Activated CD8-positive, alpha-beta memory T cell treated with anti-CD3 and anti-CD28 coated beads for 1 hour (primary cell): Measurements from ENCODE around the gene SOS1.
"Not testable (repeated sequence)": the region's sequence is repeated elsewhere in the genome, so short reads cannot be mapped to it uniquely, and the experiment has no call there.

Source experiments
- DNase-seq, 2 donors: peaks; one replicate each; pipeline ENCODE4 v3.0.0-alpha.2; 2020; ENCODE audit warnings: low read depth in 1 of 2; ENCODE audit errors: extremely low read depth in 1 of 2

Gene SOS1

DNA sequence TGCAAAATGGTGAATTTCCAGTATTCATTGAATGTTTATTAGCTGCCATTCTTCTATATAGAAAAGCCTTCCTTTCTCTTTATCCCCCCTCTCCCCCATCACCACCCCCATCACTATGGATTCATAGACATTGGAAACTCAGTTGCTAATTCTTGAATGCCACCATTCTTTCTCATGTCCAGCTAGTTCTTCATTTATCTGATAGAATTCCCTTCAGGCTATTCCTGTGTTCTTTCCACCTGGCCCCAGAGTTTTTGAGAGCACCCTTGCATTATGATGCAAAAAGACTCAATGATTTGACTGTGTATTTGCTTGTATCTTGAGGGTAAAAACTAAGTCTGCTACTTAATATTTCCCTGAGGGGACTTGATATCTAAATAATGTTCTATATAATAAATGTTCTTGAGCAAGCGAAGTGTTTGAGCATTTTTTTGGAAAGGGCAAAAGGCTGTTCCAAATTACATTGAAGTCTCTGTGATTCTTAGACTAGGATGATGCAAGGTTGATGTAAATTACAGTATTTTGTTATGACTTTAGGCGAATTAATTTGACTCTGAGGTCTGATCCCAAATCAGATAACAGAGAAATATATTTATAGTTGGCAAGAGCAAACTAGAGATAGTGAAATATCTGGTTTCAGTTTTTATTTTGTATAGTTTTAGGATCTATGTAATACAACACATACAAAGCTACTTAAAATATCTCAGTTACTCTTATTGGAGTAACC is 18.8 kb upstream of the SOS1 start:
- no peak for DNase-seq

DNA sequence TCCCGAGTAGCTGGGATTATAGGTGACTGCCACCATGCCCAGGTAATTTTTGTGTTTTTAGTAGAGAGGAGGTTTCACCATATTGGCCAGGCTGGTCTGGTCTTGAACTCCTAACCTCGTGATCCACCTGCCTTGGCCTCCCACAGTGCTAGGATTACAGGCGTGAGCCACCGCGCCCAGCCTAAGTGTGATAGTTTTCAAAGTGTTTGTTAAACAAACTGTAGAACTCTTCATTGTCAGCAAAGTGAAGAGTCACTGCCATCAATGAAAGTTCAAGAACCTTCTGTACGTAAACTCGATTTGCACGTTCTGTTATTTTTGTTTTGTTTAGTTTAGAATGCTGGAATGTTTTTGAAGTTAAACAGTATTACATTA is 18.0 kb upstream of the SOS1 start:
- no peak for DNase-seq

DNA sequence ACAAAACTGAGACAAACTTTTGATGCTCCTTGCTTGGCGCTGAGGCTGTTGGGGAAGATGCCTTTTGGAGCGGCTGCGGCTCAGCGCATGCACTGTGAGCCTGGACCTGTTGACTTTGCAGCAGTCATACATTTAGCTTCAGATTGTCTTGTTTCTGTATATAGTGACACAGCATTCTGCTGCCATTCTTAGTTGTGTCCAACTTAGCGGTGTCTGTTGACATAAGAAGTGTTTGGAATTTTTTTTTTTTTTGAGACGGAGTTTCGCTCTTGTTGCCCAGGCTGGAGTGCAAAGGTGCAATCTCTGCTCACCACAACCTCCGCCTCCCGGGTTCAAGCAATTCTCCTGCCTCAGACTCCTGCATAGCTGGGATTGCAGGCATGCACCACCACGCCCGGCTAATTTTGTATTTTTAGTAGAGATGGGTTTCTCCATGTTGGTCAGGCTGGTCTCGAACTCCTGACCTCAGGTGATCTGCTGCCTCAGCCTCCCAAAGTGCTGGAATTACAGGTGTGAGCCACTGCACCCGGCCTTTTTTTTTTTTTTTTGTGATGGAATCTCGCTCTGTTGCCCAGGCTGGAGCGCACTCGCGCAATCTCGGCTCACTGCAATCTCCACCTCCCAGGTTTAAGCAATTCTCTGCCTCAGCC is 17.5 kb upstream of the SOS1 start:
- not testable (repeated sequence) for DNase-seq

DNA sequence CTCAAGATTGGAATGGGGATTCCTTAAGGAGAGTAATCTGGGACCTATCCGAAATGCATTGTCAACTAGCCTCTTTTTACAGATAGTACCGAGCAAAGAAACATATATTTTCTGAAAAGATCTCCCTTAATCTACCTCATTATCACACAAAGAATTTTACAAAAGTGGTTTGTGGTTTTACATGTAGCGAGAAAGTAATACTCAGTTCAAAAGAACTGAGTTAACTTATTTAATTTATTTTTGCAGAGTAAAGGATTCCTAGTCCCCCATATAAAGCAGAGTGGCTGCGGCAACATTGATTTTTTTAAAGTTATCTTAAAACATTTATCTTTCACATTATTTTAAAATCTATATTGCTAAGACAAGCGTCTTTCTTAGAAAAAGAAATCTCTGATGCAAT is 15.9 kb upstream of the SOS1 start:
- no peak for DNase-seq

DNA sequence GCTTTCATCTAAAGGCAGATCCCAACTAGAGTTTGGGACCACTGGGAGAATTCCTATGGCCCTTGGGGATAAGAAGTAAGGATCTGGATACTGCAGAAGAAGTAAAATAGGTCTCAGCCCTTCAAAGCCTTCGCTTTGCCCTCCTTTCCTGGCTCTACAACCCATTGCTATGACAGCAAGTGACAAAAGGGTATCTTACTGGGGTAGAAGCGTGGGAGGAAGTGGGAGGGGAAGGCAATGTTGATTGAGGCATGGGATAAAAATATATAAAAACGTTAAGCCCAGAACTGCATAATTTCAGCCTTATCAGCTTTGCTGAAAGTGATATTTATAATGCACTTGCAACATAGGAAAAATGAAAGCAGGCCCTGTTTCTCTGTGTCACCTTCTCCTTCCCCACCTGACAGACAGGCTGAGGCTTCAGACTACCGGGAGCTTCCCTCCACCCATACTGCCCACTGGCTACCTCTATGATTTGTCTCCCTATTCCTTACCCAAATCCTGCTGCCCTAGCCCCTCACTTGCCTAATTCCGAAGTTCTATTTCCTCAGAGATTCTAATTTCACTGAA is 14.9 kb upstream of the SOS1 start:
- DNase-seq = no peak

DNA sequence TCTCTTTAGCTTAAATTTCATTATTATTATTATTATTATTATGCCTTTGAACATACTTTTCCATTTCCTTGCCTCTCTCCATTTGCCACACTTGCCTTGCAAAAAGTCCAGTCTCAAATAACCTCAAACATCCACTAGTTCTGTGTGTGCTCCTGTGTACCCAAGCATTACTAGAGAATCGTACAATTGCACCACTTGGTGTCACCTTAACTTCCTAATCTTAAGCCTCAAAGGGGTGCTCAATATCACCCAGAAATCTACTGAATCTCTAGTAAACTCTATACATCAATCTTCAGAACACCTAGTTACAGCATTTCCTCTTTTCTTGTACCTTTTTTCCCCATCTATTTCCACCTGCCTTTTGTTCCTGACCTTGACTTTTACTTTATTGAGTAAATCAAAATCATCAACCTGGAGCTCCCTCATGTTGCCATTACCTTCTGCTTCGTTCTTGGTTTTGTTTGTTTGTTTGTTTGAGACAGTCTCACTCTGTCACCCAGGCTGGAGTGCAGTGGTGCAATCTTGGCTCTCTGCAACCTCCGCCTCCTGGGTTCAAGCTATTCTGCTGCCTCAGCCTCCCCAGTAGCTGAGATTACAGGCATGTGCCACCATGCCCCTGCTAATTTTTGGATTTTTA is 12.5 kb upstream of the SOS1 start:
- no peak for DNase-seq

DNA sequence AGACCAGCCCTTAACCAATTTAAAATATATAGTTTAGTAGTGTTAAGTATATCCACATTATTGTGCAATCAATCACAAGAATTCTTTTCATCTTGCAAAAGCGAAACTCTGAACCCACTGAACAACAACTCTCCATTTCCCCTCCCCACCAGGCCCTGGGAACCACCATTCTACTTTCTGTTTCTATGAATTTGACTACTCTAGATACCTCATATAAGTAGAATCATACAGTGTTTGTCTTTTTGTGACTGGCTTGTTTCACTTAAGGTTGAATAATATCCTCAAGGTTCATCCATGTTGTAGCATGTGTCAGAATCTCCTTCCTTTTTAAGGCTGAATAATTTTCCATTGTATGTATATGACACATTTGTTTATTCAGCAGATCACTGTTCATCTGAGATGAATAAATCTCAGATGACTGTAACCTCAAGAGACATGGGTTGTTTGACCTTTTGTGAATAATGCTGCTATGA is 8.1 kb upstream of the SOS1 start:
- DNase-seq = peak in 1 of 2 donors; percentile 12

DNA sequence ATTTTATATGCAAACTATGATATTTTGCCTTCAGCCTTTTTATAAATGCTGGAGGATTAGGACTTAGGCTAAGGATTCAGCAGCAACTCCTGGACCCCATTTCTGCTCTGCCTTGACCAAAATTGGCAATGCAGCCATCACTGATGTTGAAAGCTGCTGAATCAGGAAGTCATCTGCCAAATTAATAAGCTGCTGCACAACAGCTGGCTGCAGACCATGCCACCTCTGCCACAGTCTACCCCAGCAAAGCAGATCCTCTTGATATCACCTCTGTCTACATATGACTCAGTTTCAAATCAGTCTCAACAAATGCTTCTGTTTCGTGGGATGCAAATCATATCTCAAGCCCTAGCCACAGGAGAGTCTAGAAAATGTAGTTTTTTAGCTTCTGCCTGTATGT is 7.1 kb upstream of the SOS1 start:
- DNase-seq = no peak

DNA sequence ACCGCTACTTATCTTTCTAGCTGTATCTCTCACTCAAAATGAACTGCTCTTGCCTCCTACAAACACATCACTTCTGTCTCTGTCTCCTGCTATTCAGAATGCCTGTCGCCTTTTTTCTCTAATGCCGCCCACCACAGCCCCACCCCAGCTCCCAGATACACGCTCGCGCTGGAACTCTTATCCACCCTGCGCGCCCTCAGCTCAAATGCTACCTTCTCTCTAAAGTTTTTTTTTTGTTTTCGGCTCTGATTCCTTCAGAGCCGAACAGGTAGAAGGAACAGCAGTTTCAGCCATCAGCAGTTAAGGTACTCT is 3.9 kb upstream of the SOS1 start:
- no peak for DNase-seq

DNA sequence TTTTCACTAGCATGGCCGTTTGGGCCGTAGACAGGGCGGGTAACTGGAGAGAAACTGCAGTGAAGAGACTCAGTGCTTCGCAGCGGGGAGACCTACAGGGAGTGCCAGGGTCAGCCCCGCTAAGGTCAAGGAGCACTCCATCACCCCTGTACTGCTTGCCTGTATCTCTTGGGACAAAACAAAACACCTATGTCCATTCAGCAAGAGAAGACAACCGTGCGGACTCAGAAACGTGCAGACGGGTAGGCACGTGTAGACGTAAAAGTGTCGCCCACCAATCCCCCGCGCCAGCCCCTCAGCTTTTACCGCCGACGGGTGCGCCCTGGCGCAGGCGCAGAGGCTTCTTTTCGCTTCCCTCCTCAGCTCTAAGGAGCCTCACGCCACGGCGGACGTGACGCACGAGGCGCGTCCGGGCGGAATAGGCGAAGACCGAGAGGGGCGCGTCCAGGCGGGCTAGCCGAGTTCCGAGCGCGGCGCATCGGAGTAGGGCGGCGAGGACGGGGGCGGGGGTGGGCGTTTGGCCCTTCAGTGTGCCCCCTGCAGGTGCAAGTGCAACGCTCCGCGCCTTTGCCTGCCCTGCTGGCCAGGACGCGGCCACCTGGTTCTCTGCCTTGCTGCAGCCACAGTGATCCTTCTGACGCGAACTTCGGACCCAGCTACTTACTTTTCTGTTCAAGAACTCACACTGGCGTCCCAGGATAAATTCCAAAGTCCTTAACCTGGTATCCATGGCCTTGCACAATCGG is 3.3 kb upstream of the SOS1 start:
- peak; percentile 86 to 93 for DNase-seq

DNA sequence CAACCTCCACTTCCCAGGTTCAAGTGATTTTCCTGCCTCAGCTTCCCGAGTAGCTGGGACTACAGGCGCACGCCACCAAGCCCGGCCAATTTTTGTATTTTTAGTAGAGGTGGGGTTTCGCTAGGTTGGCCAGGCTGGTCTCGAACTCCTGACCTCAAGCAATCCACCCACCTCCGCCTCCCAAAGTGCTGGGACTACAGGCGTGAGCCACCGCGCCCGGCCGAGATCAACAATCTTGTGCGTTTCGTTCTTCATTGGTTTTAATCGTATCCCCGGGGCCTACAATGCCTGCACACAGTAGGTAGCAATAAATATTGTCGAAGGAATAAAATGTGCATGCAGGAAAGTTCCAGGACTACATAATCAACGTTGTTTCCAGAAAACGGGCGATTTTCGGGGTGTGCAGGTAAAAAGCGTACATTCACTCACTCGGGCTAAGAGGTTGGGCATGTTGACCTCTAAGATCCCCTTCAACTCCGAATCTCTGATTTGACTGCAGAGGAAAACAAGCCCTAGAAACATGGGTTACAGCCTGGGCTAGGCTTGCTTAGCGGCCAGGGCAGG is 2.7 kb upstream of the SOS1 start:
- DNase-seq = no peak

DNA sequence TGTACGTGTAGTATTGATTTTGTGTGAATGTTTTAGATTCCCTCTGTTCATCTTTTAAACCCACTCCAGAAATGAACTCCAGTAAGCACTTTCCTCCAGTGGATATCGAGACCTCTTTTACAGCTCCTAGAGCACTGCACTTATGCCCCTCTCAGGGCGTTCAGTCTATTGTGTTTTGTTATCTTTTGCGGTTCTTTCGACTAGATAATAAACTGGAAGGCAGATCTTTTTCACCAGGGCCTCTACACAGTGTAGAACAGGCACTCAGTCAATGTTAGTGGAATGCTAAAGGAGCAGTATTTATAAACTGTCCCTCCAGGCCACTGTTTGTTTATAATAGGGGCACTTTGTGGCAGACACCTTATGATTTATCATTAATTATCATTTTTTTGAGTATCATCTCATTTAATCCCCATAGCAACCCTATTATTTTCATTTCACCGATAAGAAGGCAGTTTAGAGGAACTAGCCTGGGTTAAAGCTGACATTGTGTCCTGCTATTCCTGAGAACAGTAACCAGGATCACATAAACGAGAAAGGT is 742 bp upstream of the SOS1 start:
- no peak for DNase-seq

DNA sequence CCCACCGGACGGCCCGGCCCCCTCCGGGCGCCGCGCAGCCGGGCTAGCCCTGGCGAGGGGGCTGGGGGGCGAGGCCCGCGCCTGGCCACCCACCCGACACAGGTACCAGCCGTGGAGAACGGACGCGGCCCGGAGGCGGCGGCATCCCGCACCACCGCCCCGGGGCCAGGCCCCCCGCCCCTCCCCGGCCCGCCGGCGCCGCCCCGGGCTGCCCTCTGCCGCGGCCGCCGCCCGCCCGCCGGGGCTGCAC is 405 bp downstream of the SOS1 start:
- no peak for DNase-seq

DNA sequence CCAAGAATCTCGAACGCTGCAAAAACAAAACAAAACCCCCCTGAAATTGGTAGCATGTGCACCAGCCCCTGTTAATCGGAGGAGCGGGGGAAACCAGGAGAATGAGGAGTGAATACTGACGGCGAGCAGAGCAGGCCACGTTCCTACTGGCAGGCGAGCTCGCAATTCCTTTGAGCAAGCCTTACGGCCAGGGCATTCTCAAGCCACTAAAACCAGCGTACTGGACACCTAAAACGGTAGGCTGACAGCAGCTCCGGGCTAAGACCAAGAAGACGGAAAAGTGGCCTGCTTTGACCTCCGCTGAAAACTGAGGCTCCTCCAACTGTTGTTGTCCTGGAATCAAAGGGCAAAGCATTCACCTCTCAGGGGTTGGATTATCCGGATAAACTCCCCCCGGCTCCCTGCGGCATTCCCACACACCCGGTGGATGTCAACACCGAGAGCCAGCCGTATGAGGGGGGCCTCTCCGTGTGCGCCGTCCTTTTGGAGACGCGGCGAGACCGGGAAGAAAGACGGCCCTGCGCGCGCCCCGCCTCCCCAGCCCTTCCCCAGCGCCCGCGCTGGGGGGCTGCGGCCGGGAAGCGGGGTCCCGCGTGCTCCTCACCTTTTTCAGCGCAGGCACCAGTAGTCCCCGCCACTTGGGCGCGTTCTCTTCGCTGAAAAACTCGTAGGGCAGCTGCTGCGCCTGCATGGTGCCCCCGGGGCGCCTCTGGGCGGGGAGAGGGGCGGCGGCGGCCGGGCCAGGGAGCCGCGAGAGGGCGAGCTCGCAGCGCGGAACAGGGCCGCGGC is 925 bp downstream of the SOS1 start:
- peak in 1 of 2 donors; percentile 48 for DNase-seq

DNA sequence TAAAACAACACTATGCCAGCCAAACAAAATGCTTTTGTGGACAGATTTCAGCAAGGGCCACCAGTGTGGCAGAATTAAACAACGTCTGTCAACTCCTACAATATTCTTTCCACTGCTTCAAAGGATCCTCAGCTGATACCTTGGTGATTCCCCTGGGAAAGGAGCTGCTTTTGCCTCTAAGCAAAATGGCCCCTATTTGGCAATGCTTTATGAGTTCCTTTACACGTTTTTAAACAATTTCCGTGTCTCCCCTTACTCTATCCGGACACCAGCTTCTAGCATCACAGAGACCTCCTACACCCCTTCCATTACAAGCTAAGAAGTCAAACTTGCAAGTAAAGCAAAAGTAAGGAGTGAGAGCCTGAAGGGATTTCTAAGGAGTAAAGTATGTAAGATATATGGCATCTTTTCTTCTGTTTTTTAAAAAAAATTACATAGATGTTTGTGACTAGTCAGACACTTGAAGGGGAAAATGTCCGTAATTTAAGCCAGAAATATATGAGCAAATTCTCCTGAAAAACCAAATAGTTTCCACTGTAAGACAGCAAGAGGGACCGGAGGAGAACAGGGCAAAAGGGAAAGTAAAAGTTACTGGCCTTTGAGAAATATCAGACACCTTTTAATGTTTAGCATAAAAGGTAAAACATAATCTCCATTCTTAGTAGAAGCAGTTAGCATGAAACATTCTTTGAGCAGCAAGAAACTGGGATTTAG is 1.9 kb downstream of the SOS1 start:
- no peak for DNase-seq

DNA sequence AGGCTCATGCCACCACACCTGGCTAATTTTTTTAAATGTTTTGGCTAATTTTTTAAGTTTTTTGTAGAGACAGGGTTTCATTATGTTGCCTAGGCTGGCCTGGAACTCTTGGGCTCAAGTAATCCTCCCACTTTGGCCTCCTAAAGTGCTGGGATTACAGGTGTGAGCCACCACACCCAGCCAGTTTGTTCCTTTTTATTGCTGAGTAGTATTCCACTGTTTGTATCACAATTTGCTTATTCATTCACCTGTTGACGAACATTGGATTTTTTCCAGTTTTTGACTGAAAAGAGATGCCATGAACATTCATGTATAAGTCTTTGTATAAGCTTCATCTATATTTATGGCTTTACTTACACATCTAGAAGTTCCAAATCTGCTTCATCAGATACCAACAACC is 5.3 kb downstream of the SOS1 start:
- no peak for DNase-seq

DNA sequence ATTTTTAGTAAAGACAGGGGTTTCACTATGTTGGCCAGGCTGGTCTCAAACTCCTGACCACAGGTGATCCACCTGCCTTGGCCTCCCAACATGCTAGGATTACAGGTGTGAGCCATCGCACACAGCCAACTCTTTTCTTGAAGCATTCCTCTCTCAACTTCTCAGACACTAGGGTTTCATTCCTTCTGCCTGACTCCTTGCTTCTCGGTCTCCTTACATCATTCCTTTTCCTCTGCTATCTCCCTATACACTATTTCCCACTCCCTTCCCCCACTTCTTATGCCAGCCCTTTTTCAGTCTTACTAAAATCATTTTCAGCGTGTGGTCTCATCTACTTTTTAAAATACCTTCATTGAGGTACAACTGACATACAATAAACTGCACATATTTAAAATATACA is 6.1 kb downstream of the SOS1 start:
- DNase-seq = no peak

DNA sequence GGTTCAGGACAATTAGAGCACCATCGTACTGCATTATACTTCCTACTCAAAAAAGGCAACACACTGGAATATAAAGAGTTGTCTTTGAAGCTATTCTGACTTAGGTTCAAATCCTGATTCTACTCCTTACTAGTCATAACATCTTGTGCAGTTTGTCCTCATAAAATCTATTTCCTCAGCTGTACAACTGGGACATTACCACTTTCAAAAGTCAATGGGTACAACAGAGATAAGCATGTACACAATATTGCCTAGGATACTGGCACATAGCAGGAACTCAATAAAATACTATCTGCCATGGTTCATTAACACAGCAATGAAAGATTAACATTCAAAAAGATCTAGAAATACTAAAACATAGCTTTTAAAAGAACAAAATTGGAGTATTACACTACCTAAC is 11.3 kb downstream of the SOS1 start:
- DNase-seq = no peak

DNA sequence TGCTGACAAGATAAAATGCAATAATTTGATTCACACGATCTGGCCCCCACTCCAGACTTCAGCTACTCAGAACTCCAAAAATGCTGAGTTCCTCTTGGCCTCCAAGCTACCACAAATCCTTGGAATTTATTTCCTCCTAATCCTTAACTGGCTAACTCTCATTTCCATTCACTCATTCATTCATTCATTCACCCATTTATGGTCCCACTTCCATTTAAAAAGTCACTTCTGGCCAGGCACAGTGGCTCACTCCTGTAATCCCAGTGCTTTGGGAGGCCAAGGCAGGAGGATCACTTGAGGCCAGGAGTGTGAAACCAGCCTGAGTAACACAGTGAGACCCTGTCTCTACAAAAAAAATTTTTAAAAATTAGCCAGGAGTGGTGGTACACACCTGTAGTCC is 12.5 kb downstream of the SOS1 start:
- no peak for DNase-seq
